Putamen (tissue), 1 donor: ENCODE measurements around the gene MIPOL1.
"Not testable (repeated sequence)": the region's sequence is repeated elsewhere in the genome, so short reads cannot be mapped to it uniquely, and the experiment has no call there.

Experiments used
- DNase-seq: peaks from one replicate; pipeline ENCODE4 v3.0.0-alpha.2; 2016; ENCODE audit warnings: low spot score

MIPOL1 gene

DNA sequence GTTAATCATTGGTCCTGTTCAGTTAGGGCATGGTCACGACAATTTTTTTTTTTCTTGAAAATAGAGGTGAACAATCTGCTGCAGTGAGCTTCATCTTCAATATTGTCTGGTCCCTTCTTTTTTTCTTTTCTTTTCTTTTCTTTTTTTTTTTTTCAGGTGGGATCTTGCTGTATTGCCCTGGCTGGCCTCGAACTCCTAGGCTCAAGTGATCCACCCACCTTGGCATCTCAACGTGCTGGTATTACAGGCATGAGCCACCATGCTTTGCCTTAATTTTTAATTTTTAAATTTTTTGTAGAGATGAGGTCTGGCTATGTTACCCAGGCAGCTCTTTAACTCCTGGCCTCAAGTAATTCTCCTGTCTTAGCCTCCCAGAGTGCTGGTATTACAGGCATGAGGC, 36.5 kb downstream of the MIPOL1 start:
- DNase-seq = no peak

DNA sequence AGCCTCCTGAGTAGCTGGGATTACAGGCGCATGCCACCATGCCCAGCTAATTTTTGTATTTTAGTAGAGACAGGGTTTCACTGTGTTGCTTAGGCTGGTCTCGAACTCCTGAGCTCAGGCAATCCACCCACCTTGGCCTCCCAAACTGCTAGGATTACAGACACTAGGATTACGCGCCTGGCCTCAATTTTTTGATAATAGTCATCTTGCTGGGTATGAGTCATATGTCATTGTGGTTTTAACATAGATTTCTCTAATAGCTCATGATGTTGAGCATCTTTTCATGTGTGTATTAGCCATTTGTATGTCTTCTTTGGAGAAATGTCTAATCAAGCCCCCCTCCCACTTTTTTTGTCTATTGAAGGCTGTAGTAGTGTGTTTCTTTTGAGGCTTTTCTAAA, 38.3 kb downstream of the MIPOL1 start:
- not testable (repeated sequence) for DNase-seq

DNA sequence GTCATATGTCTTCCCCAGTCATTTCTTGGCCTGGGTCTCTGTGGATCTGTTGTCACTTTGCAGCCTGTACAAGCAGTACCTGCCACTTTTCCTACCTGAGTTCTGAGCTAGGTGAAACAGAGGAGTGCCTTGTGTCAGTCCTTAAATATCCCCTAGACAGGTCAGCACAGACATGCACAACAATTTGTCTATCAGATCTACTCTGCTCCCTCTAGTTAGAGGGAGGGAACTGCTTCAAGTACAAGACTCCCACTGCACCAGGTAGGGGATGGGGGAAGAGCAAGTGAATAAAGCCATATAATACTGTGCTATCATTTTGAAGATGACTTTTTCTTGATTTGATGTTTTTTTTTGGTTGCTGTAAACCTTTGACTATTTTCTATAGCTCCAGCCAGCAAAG, 39.4 kb downstream of the MIPOL1 start:
- DNase-seq = no peak

- no peak for DNase-seq
Observed at GRCh38 chr14:37237735-37238200, 40.0 kb downstream of the MIPOL1 start.

DNA sequence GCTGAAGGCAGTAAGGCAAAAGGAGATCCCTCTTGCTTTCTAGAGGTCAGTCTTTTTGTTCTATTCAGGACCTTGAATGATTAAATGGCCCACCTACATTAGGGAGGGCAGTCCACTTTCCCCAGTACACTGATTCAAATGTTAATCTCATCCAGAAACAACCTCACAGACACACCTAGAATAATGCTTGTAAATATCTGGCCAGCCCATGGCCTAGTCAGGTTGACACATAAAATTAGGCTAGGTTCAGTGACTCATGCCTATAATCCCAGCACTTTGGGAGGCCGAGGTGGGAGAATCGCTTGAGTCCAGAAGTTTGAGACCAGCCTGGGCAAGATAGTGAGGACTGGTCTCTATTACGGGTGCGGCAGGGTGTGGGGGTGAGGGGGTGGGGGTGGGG, 43.5 kb downstream of the MIPOL1 start:
- DNase-seq = no peak

DNA sequence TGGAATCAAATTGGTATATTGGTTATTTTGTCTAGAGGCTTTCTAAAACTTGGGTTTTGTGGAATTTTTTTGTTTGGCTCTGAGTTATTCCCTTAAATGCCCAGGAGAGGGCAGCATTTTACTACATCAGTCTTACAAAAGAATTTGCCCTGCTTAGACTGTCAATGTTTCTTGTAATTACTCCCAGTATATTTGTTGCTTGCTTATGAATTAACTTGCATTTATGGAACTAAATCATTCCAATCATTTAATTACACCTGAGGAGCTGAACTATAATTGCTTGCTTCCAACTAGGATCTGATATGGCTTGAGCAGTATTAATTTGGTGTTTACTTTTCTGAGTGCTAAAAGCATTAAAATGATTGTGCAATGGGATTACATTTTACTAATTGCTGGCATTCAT, 48.7 kb downstream of the MIPOL1 start:
- peak; percentile 5 for DNase-seq

DNA sequence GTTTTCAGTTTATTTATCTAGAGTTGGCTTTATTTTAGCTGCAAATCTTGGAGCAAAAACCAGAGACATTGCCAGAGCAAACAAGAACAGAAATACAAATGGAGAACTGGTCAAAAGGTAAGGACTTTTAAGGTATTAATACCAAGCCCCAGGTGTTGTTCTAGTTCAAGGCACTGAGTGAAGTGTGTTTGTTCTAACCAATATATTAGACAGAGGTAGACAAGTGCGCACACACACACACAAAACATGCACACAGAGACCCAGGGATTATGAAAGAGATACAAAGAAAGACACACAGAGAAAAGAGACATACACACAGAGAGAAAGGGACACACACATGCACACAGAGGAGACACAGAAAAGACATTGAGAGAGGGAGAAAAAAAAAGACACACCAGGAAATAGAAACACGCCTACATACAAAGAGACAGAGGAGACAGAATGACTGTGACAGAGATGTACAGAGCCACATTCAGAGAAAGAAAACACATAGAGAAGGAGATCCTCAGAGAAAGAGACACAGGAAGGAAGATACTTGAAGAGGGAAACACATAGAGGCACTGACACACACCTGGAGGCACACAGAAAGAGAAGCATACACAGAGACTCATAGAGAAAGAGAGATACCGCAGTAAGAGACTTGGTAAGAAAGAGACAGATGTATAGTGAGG, 50.2 kb downstream of the MIPOL1 start:
- DNase-seq = no peak

GRCh38 chr14:37251775-37252174, 54.0 kb downstream of the MIPOL1 start:
- DNase-seq = no peak

- DNase-seq = no peak
Observed at GRCh38 chr14:37252434-37252833, 54.7 kb downstream of the MIPOL1 start.

- no peak for DNase-seq
Observed at GRCh38 chr14:37253905-37254304, 56.2 kb downstream of the MIPOL1 start.

DNA sequence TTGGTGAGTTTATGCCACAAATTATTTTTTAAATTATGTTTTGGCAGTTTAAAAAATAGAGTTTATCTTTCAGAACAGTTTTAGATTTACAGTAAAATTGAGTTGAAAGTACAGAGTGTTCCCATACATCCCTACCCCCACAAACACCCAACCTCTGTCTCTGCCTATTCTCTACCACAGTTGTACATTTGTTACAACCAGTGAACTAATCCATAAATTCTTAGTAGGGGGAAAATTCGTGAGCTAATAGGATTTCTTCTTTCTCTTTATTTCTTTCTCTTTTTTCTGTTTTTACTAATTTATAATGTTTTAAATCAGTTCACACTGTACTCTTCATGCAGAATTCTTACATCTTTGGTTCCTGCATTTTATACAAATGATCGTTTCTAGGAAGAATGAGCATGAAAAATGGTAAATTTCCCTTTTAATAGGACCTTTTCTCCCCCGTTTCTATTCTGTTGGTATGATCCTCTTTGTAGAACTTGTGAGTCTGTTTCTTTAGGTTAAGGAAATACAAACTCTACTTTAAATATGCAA, 56.7 kb downstream of the MIPOL1 start:
- no peak for DNase-seq

DNA sequence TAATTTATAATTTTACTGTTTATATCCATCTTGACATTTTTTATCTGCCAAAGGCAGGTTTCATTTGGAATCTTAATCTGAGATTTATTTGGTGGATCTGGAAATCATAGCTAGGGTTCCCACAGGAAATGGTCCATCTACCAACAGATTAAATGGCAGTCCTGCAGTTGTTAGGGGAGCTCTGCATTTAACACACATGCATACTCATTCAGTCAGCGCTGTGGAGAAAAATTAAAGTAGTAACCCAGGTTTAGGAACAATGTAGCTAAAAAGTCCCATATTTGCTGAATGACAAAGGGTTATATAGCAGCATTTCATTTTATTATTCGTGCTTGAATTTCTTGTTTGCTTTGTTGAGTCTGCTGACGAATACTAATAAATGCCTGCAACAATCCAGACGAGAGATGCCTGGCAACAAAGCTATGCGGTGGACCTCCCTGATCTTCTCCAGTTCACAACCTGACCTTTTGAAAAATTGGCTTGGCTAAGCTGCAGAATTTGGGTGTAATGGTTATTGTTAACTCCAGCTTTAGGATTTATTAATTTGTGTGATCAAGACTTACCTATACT, 59.8 kb downstream of the MIPOL1 start:
- no peak for DNase-seq

GRCh38 chr14:37262649-37263048, 64.9 kb downstream of the MIPOL1 start:
- DNase-seq = no peak

DNA sequence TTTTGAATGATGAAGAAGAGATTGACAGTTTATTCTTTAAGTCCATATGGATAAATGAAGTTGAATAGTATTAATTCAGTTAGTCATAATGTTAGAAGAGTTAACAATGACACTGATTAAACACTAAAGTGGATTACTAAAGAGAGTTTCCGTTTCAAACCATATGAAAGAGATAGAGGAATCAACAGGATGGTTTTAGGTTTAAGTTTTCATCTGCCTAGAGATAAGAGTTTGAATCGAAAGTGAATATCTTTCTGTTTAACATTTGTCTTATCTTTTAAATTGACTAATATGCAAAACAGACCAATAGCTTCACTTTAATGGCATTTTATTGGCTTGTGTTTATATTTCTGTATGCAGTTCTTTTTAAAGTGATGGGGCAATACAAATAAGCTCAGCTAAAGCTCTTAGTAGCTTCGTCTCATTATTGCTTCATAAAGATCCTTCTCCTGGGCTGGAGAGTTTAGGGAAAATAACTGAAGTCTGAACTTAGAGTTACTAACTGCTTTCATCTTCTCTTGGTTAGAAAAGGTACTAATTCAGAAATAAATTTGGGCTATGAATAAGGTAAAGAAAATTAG, 66.0 kb downstream of the MIPOL1 start:
- no peak for DNase-seq

- DNase-seq = no peak
Observed at GRCh38 chr14:37268788-37269187, 71.1 kb downstream of the MIPOL1 start.

GRCh38 chr14:37270629-37271028, 72.9 kb downstream of the MIPOL1 start:
- DNase-seq = no peak

- no peak for DNase-seq
Observed at GRCh38 chr14:37272569-37272968, 74.8 kb downstream of the MIPOL1 start.

- DNase-seq = no peak
Observed at GRCh38 chr14:37274652-37275051, 76.9 kb downstream of the MIPOL1 start.

GRCh38 chr14:37275963-37276362, 78.2 kb downstream of the MIPOL1 start:
- DNase-seq = no peak

GRCh38 chr14:37278636-37279538, 81.2 kb downstream of the MIPOL1 start:
- DNase-seq = no peak

- no peak for DNase-seq
Observed at GRCh38 chr14:37279818-37280217, 82.1 kb downstream of the MIPOL1 start.

DNA sequence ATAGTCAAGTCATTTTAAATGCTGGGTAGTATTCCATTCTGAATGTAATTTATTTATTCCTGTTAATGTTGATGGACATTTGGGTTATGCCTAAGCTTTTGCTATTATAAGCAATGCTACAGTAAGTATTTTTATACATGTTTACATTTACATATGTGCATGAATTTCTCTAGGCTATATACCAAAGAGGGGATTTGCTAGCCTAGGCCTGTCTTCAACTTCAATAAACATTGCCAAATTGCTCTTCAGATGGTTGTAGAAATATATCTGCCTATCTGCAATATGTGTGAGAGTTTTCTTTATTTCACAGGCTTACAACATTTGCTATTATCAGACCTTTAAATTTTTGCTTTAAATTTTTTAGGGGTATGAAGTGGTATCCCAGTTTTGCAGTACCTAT, 87.0 kb downstream of the MIPOL1 start:
- no peak for DNase-seq
